B cell (primary cell): Measurements from ENCODE around the gene HTR1A. TPM values are rescaled to one million over a fixed set of nuclear protein-coding genes. Genes with fewer than 3 reads are reported as not detected.

ENCODE experiments used
- ATAC-seq: fragments of 200-7000 bp; cut with Tn5 transposase; one replicate; pipeline ENCODE4 v1.10.0; 2021; ENCODE audit warnings: low read depth, mild to moderate bottlenecking, moderate number of reproducible peaks, moderate library complexity
- CTCF ChIA-PET: fragments of 350-600 bp; sonication (Branson Sonifier 250); formaldehyde crosslinking; loops from one replicate; lab custom pipeline; 2021; ENCODE audit warnings: antibody characterized with exemption, inconsistent platforms; lab: Charles Lee
- POLR2A ChIA-PET: fragments of 350-600 bp; sonication (Branson Sonifier 250); formaldehyde crosslinking; loops from one replicate; lab custom pipeline; 2021; ENCODE audit warnings: antibody characterized with exemption; lab: Charles Lee
- DNase-seq: peaks from one replicate; pipeline ENCODE4 v3.0.0; 2013
- H2AFZ ChIP-seq: 2 replicates; pipeline ENCODE4 v1.6.1; 2012; ENCODE audit warnings: mild to moderate bottlenecking, low read depth, low read length; ENCODE audit not compliant: insufficient read depth, poor library complexity, severe bottlenecking
- H3K27ac ChIP-seq, 2 donors: 1 replicate in 1 of 2; 2 replicates in 1 of 2; pipeline ENCODE4 v1.5.1; 2012 to 2013; ENCODE audit warnings: low read length in 2 of 2, mild to moderate bottlenecking in 2 of 2, moderate library complexity in 1 of 2
- H3K27me3 ChIP-seq, 4 experiments: fragments of 200-600 bp in 1 of 4; sonication (generic) in 1 of 4; replicated peaks in 1 of 4; 1 replicate in 2 of 4; 2 replicates in 2 of 4; pipeline versions ENCODE4 v1.6.1 to v1.7.0; 2013 to 2016; ENCODE audit warnings: low read length in 3 of 4, mild to moderate bottlenecking in 2 of 4, mixed read lengths in 1 of 4, moderate library complexity in 1 of 4; ENCODE audit not compliant: insufficient read depth in 4 of 4, control insufficient read depth in 3 of 4; ENCODE audit errors: control extremely low read depth in 1 of 4
- H3K36me3 ChIP-seq, 2 experiments: replicated peaks in 1 of 2; 1 replicate in 1 of 2; 2 replicates in 1 of 2; pipeline versions ENCODE4 v1.6.1 to v1.7.1; 2013; ENCODE audit warnings: low read length in 1 of 2; ENCODE audit not compliant: insufficient read depth in 2 of 2, control insufficient read depth in 1 of 2; ENCODE audit errors: control extremely low read depth in 1 of 2, extremely low read depth in 1 of 2
- H3K4me1 ChIP-seq, 2 donors: fragments of 200-600 bp in 1 of 2; sonication (generic) in 1 of 2; 1 replicate in 1 of 2; 2 replicates in 1 of 2; pipeline versions ENCODE4 v1.5.1 to v1.6.1; 2013 to 2017; ENCODE audit warnings: low read length in 2 of 2; ENCODE audit not compliant: control insufficient read depth in 2 of 2, insufficient read depth in 2 of 2
- H3K4me2 ChIP-seq: replicated peaks from 2 replicates; pipeline ENCODE3; 2012; ENCODE audit warnings: mild to moderate bottlenecking, low read depth, low read length; ENCODE audit not compliant: poor library complexity, severe bottlenecking
- H3K4me3 ChIP-seq, 5 experiments: fragments of 200-600 bp in 1 of 5; sonication (generic) in 1 of 5; 1 replicate in 3 of 5; 2 replicates in 2 of 5; pipeline versions ENCODE4 v1.5.1 to v1.7.0; 2011 to 2016; ENCODE audit warnings: low read length in 4 of 5, mild to moderate bottlenecking in 4 of 5, low read depth in 2 of 5, control low read depth in 1 of 5, moderate library complexity in 1 of 5; ENCODE audit not compliant: insufficient read depth in 1 of 5; ENCODE audit errors: control extremely low read depth in 1 of 5, extremely low read depth in 1 of 5
- H3K79me2 ChIP-seq: fragments of 200-600 bp; sonication (generic); one replicate; pipeline ENCODE4 v1.6.0; 2016; ENCODE audit warnings: low read length; ENCODE audit not compliant: control insufficient read depth, insufficient read depth
- H3K9ac ChIP-seq: fragments of 200-600 bp; sonication (generic); 2 replicates; pipeline ENCODE4 v1.6.1; 2017; ENCODE audit warnings: mild to moderate bottlenecking, low read length, moderate library complexity
- H3K9me3 ChIP-seq, 3 donors: one replicate each; pipeline versions ENCODE4 v1.6.1 to v1.7.1; 2013; ENCODE audit warnings: low read length in 2 of 3; ENCODE audit not compliant: control insufficient read depth in 2 of 3, insufficient read depth in 1 of 3; ENCODE audit errors: control extremely low read depth in 1 of 3
- H4K20me1 ChIP-seq: 2 replicates; pipeline ENCODE4 v1.6.0; 2012; ENCODE audit warnings: mild to moderate bottlenecking, low read length; ENCODE audit not compliant: insufficient read depth, control insufficient read depth, poor library complexity, severe bottlenecking
- H3K27ac Mint-ChIP-seq: one replicate; pipeline ENCODE4 v1.8.0; 2021; ENCODE audit warnings: mixed read lengths
- H3K27me3 Mint-ChIP-seq: one replicate; pipeline ENCODE4 v1.8.0; 2021; ENCODE audit warnings: mixed read lengths
- H3K4me1 Mint-ChIP-seq: one replicate; pipeline ENCODE4 v1.8.0; 2021; ENCODE audit warnings: mixed read lengths
- H3K4me3 Mint-ChIP-seq: one replicate; pipeline ENCODE4 v1.8.0; 2021; ENCODE audit warnings: mixed read lengths
- H3K9me3 Mint-ChIP-seq: one replicate; pipeline ENCODE4 v1.8.0; 2022; ENCODE audit warnings: mixed read lengths; ENCODE audit not compliant: insufficient read depth
- CTCF ChIP-seq: fragments of 200-600 bp; IDR thresholded peaks from one replicate; pipeline ENCODE4 v1.8.0; 2022; ENCODE audit warnings: antibody characterized with exemption, mild to moderate bottlenecking
- EZH2 ChIP-seq: IDR thresholded peaks from 2 replicates; pipeline ENCODE4 v1.6.1; 2012; ENCODE audit warnings: borderline replicate concordance, low read depth, mild to moderate bottlenecking, moderate library complexity, low read length; ENCODE audit not compliant: insufficient read depth, poor library complexity, severe bottlenecking
- WGBS: methylation state at CpG from one replicate; pipeline ENCODE4 v1.1.5; 2013; ENCODE audit warnings: missing lambda C conversion rate; ENCODE audit not compliant: insufficient coverage; 5-methylcytosine and 5-hydroxymethylcytosine counted together
- intact Hi-C: fragments of 100-400 bp; cut with micrococcal nuclease; formaldehyde crosslinking; loops from one replicate; pipeline ENCODE4 v1.10.0; 2022
- polyA plus RNA-seq: library from polyadenylated mRNA; depleted of rRNA; stranded (reverse); fragments of >200 nt; gene quantifications from 2 replicates; pipeline ENCODE4 v1.2.3, GENCODE V29; 2012
- total RNA-seq, 2 donors: library from RNA; stranded (reverse); fragments of 120-200 nt in 1 of 2; gene quantifications; 1 replicate in 1 of 2; 2 replicates in 1 of 2; pipeline versions ENCODE4 v1.2.3 to v1.2.4, GENCODE V29; 2013 to 2022

HTR1A gene
- total and polyA plus RNA-seq, 2 donors (not counting 1 experiment from before 2014, with no cell fraction given) = not detected

- Histone ChIP-seq H3K79me2 (no peaks in the 10 kb centered on the region), H3K4me1 (no peaks in the 10 kb centered on the region), H3K36me3 (no peaks in the 10 kb centered on the region), H3K4me3 (no peak overlapping the region), H3K9ac (no peak overlapping the region), H3K9me3 (peaks cover 0 to 33% (median 0%) of the 10 kb centered on the region in 3 donors), H3K27ac (no peak overlapping the region), H2AFZ (no peak overlapping the region), H3K27me3 (peaks cover 0 to 40% (median 14%) of the 10 kb centered on the region in 4 experiments), H3K4me2 (no peak overlapping the region), H4K20me1 (no peaks in the 10 kb centered on the region)
- H3K4me1 Mint-ChIP-seq = no peaks in the 10 kb centered on the region
- H3K9me3 Mint-ChIP-seq = no peaks in the 10 kb centered on the region
- no peak for DNase-seq
- intact Hi-C loops = no loop called here
- ChIA-PET POLR2A (no interaction called here), CTCF (no interaction called here)
- H3K27ac Mint-ChIP-seq = no peak overlapping the region
- no peak for TF ChIP-seq CTCF
- no peak for TF ChIP-seq EZH2
- H3K4me3 Mint-ChIP-seq = no peak overlapping the region
- H3K27me3 Mint-ChIP-seq = peaks cover 32% of the 10 kb centered on the region
- WGBS = 12% methylated on average over 3 of the region's 3 CpGs
- no peak for ATAC-seq
These were observed 3.6 kb downstream of the HTR1A start for GRCh38 chr5:63958654-63959053.

GRCh38 chr5:63957617-63958016, 4.6 kb downstream of the HTR1A start:
- H3K4me2 ChIP-seq = no peak overlapping the region
- H3K27me3 ChIP-seq = peaks cover 0 to 37% (median 14%) of the 10 kb centered on the region in 4 experiments
- intact Hi-C loops = no loop called here
- H3K79me2 ChIP-seq = no peaks in the 10 kb centered on the region
- Mint-ChIP-seq H3K27me3 (peaks cover 28% of the 10 kb centered on the region), H3K4me1 (no peaks in the 10 kb centered on the region), H3K9me3 (no peaks in the 10 kb centered on the region), H3K4me3 (no peak overlapping the region), H3K27ac (no peak overlapping the region)
- TF ChIP-seq EZH2 (no peak), CTCF (no peak)
- CTCF ChIA-PET = no interaction called here
- H2AFZ ChIP-seq = no peak overlapping the region
- DNase-seq (no peak), ATAC-seq (no peak)
- no peaks in the 10 kb centered on the region for H3K4me1 ChIP-seq
- no peaks in the 10 kb centered on the region for H3K36me3 ChIP-seq
- no peaks in the 10 kb centered on the region for H4K20me1 ChIP-seq
- peaks cover 0 to 33% (median 0%) of the 10 kb centered on the region in 3 donors for H3K9me3 ChIP-seq
- no peak overlapping the region for H3K27ac ChIP-seq
- no peak overlapping the region for H3K4me3 ChIP-seq
- H3K9ac ChIP-seq = no peak overlapping the region
- POLR2A ChIA-PET = no interaction called here
- WGBS = no CpG with 5 or more reads among the region's 2 CpGs
